Left ventricle myocardium inferior (tissue), 1 donor: ENCODE measurements around the gene SERPINB3. TPM values are rescaled to one million over a fixed set of nuclear protein-coding genes. Genes with fewer than 3 reads are reported as not detected.

ENCODE experiments used
- DNase-seq: peaks from one replicate; pipeline ENCODE4 v3.0.0-alpha.2; 2020
- H3K27ac ChIP-seq: fragments of 200-600 bp; replicated peaks from 2 replicates; pipeline ENCODE4 v1.8.0; 2021
- H3K27me3 ChIP-seq: fragments of 200-600 bp; 2 replicates; pipeline ENCODE4 v1.8.0; 2021; ENCODE audit warnings: low read depth
- H3K36me3 ChIP-seq: fragments of 200-600 bp; 2 replicates; pipeline ENCODE4 v1.8.0; 2021
- H3K4me1 ChIP-seq: fragments of 200-600 bp; 2 replicates; pipeline ENCODE4 v1.8.0; 2021
- H3K4me3 ChIP-seq: fragments of 200-600 bp; 2 replicates; pipeline ENCODE4 v1.8.0; 2021; ENCODE audit warnings: mild to moderate bottlenecking, moderate library complexity
- H3K9me3 ChIP-seq: fragments of 200-600 bp; replicated peaks from 2 replicates; pipeline ENCODE4 v1.8.0; 2021
- intact Hi-C: fragments of 100-400 bp; cut with micrococcal nuclease; formaldehyde crosslinking; loops from one replicate; pipeline ENCODE4 v1.11.0; 2022
- total RNA-seq: library from RNA; stranded (reverse); fragmentation: NEBNext Ultra II Directional; extraction: Animal tissue kit (Norgen Biotek cat#: 25700); gene quantifications from one replicate; pipeline ENCODE4 v1.2.1, GENCODE V29; 2021
- TF ChIP-seq, protein P1 (sequence below): fragments of 200-600 bp; IDR thresholded peaks from 2 replicates; pipeline ENCODE4 v1.8.0; 2021; ENCODE audit warnings: antibody characterized with exemption, mild to moderate bottlenecking, borderline replicate concordance
- donor health status: DM: no; HTN: yes; CAD: no; lungs with severe emphysema.

The SERPINB3 gene
- total RNA-seq, 1 donor from 2014 or later: not detected

DNA sequence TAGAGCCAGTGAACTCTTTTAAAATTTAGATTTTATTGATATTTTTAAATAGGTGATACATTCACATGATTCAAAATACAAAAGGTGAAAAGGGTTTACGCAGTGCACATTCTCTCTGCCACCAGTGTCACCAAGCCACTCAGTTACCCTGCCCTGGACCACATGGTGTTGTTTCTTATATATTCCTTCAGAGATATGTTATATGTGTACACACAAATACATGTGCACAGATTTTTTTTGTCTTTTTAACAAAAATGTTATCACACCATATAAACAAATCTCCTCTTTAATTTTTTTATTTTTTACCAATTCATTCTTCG, 43.8 kb downstream of the SERPINB3 start:
- no peak for DNase-seq
- Histone ChIP-seq H3K4me3 (no peak overlapping the region), H3K4me1 (no peaks in the 10 kb centered on the region), H3K9me3 (peaks cover 29% of the 10 kb centered on the region), H3K27me3 (no peaks in the 10 kb centered on the region), H3K36me3 (no peaks in the 10 kb centered on the region), H3K27ac (no peak overlapping the region)
- TF ChIP-seq, protein P1, sequence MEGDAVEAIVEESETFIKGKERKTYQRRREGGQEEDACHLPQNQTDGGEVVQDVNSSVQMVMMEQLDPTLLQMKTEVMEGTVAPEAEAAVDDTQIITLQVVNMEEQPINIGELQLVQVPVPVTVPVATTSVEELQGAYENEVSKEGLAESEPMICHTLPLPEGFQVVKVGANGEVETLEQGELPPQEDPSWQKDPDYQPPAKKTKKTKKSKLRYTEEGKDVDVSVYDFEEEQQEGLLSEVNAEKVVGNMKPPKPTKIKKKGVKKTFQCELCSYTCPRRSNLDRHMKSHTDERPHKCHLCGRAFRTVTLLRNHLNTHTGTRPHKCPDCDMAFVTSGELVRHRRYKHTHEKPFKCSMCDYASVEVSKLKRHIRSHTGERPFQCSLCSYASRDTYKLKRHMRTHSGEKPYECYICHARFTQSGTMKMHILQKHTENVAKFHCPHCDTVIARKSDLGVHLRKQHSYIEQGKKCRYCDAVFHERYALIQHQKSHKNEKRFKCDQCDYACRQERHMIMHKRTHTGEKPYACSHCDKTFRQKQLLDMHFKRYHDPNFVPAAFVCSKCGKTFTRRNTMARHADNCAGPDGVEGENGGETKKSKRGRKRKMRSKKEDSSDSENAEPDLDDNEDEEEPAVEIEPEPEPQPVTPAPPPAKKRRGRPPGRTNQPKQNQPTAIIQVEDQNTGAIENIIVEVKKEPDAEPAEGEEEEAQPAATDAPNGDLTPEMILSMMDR: no peak
- intact Hi-C loops: no loop called here

DNA sequence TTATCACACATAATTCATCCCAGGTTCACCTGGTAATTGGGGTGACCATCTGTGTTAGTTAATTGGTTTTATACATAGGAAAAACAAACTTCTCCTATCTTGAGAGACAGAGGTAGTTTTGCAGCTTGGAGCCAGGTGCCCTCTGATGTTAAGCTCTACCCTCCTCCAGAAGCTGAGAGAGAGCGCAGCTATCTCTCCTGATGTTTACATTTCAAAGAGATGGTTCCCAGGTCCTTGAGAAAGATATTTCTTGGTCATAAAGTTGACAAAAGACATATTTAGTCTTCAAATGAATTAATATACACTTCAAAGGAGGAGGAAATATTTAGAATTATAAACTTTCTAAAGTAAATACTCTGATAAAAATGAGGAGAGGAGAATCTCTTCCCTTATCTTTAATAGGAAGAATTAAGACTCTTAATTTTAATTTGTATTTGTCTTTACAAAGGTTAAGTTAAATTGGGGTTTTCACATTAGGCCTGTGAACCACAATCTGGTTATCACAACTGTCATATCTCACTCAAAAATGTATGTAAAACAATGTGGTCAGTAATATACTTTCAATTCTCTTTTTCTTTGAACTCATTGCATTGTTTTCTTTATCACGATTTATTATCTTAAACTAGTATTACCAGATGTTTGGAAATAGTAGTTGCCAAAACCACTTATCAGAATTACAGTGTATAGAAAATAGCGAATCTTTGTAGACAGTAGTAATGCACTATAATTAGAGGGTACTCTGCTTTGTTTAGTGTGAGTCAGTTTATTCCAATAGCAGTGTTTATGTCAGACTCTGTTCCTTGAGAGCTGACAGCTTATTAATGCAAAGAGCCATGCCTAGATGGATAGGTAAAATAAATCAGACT, 44.4 kb downstream of the SERPINB3 start:
- intact Hi-C loops: no loop called here
- H3K4me1 ChIP-seq: no peaks in the 10 kb centered on the region
- DNase-seq: no peak
- H3K27ac ChIP-seq: no peak overlapping the region
- TF ChIP-seq, protein P1: no peak
- no peaks in the 10 kb centered on the region for H3K27me3 ChIP-seq
- peaks cover 29% of the 10 kb centered on the region for H3K9me3 ChIP-seq
- H3K4me3 ChIP-seq: no peak overlapping the region
- H3K36me3 ChIP-seq: no peaks in the 10 kb centered on the region

DNA sequence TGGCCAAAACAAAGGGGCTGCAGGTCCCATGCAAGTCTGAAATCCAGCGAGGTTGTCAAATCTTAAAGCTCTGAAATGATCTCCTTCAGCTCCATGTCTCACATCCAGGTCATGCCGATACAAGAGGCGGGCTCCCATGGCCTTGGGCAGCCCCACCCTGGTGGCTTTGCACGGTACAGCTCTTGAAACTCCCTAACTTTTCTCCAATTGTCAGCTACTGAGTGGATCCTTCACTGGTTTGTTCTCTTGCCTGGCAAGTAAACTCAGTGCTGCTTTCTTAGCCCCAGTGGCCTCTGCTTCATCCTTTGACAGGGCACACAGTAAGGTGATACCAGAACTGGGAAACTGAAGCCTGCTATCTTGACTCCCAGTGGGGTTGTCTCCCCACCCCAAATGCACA, 48.3 kb downstream of the SERPINB3 start:
- no peak overlapping the region for H3K4me3 ChIP-seq
- TF ChIP-seq, protein P1: no peak
- intact Hi-C loops: no loop called here

DNA sequence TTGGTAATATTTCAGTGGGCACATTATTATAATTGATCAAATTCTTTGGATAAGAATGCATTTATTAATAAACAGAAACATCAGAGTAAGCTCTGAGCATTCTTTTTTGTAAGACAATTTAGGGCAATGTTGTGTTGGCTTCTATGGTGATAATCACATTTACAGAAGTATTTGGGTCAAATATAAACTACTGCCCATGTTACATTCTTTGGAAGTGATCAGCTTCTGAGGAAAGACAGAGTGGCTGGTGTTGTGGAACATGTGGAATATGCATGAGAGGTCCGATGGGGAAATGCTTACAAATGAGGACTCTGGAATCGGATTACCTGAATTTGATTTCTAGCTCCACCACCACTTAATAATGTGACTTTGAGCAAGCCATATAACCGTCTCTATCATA, 55.2 kb downstream of the SERPINB3 start:
- intact Hi-C loops: no loop called here
- Histone ChIP-seq H3K27ac (no peak overlapping the region), H3K27me3 (no peaks in the 10 kb centered on the region), H3K9me3 (no peaks in the 10 kb centered on the region), H3K4me3 (no peak overlapping the region), H3K36me3 (no peaks in the 10 kb centered on the region), H3K4me1 (no peaks in the 10 kb centered on the region)
- DNase-seq: no peak
- TF ChIP-seq, protein P1: no peak

More for the DNA sequence above, 48.3 kb downstream of the SERPINB3 start:
- no peak overlapping the region for H3K27ac ChIP-seq
- no peaks in the 10 kb centered on the region for H3K4me1 ChIP-seq
- no peaks in the 10 kb centered on the region for H3K9me3 ChIP-seq
- H3K36me3 ChIP-seq: no peaks in the 10 kb centered on the region
- DNase-seq: no peak
- H3K27me3 ChIP-seq: no peaks in the 10 kb centered on the region

Other genes with a start within 250 kb of the SERPINB3 start
- 16.7 TPM for gene VPS4B, start 239.4 kb downstream of the SERPINB3 start, total RNA-seq
- not detected for gene SERPINB5, start 184.9 kb downstream of the SERPINB3 start, total RNA-seq
- not detected for gene SERPINB12, start 119.5 kb downstream of the SERPINB3 start, total RNA-seq
- not detected for gene SERPINB13, start 74.5 kb downstream of the SERPINB3 start, total RNA-seq
- gene SERPINB4, start 17.6 kb downstream of the SERPINB3 start, total RNA-seq: not detected
- gene SERPINB11, start 41.1 kb upstream of the SERPINB3 start, total RNA-seq: not detected
- not detected for gene SERPINB7, start 113.5 kb upstream of the SERPINB3 start, total RNA-seq
- gene SERPINB2, start 225.8 kb upstream of the SERPINB3 start, total RNA-seq: not detected
- gene SERPINB10, start 246.1 kb upstream of the SERPINB3 start, total RNA-seq: not detected